B cell (primary cell): ENCODE measurements around the gene NFIB.

ENCODE experiments used
- CTCF ChIP-seq: fragments of 200-600 bp; IDR thresholded peaks from one replicate; pipeline ENCODE4 v1.8.0; 2022; ENCODE audit warnings: antibody characterized with exemption, mild to moderate bottlenecking
- EZH2 ChIP-seq: IDR thresholded peaks from 2 replicates; pipeline ENCODE4 v1.6.1; 2012; ENCODE audit warnings: borderline replicate concordance, low read depth, mild to moderate bottlenecking, moderate library complexity, low read length; ENCODE audit not compliant: insufficient read depth, poor library complexity, severe bottlenecking

- no peak for TF ChIP-seq CTCF
- TF ChIP-seq EZH2 = peak; percentile 30
Measured at GRCh38 chr9:14315875-14316601, 2.1 kb upstream of the NFIB start.
